GM12892 (cell line): ENCODE results near the gene OR2A25.

ENCODE experiments used
- POLR2A ChIP-seq: IDR thresholded peaks from 2 replicates; pipeline ENCODE4 v1.6.1; 2011; ENCODE audit warnings: low read depth, low read length, control low read depth
- POLR2AphosphoS5 ChIP-seq: IDR thresholded peaks from 2 replicates; pipeline ENCODE4 v1.6.1; 2011; ENCODE audit warnings: low read depth, low read length, control low read depth

DNA sequence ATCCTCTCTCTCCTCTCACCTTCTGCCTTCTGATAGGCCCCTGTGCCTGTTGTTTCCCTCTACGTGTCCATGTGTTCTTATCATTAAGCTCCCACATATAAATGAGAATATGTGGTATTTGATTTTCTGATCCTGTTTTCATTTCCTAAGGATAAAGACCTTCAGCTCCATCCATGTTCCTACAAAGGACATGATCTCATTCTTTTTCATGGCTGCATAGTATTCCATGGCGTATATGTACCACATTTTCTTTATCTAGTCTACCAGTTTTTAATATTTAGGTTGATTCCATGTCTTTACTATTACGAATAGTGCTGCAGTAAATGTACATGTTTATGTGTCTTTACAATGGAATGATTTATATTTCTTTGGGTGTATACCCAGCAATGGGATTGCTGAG is 21.1 kb downstream of the OR2A25 start:
- TF ChIP-seq POLR2A (no peak), POLR2AphosphoS5 (no peak)
